Natural killer cell (primary cell): ENCODE data around the gene ATP12A. TPM values are rescaled to one million over a fixed set of nuclear protein-coding genes. Genes with fewer than 3 reads are reported as not detected.

Experiments
- ATAC-seq, 3 donors: fragments of 150-1000 bp in 2 of 3; fragments of 200-7000 bp in 1 of 3; cut with Tn5 transposase; 1 replicate in 1 of 3; 2 replicates in 2 of 3; pipeline ENCODE4 v1.10.0; 2021; ENCODE audit warnings: mild to moderate bottlenecking in 2 of 3, moderate library complexity in 2 of 3
- DNase-seq, 2 donors: peaks; one replicate each; pipeline versions ENCODE4 v3.0.0 to v3.0.0-alpha.2; 2013 to 2021; ENCODE audit warnings: mixed read lengths in 1 of 2
- H3K27ac ChIP-seq: one replicate; pipeline ENCODE4 v1.5.1; 2013; ENCODE audit warnings: mild to moderate bottlenecking, low read length
- H3K27me3 ChIP-seq: one replicate; pipeline ENCODE4 v1.6.1; 2013; ENCODE audit warnings: low read length; ENCODE audit not compliant: control insufficient read depth, insufficient read depth
- H3K36me3 ChIP-seq: one replicate; pipeline ENCODE4 v1.6.1; 2013; ENCODE audit warnings: low read length; ENCODE audit not compliant: control insufficient read depth, insufficient read depth
- H3K4me1 ChIP-seq: one replicate; pipeline ENCODE4 v1.6.1; 2013; ENCODE audit warnings: low read length; ENCODE audit not compliant: control insufficient read depth, insufficient read depth
- H3K4me3 ChIP-seq: one replicate; pipeline ENCODE4 v1.5.1; 2013; ENCODE audit warnings: low read length
- H3K9me3 ChIP-seq: one replicate; pipeline ENCODE4 v1.6.1; 2013; ENCODE audit warnings: low read length; ENCODE audit not compliant: control insufficient read depth, insufficient read depth
- H3K27ac Mint-ChIP-seq, 2 donors: one replicate each; pipeline ENCODE4 v1.8.0; 2022; ENCODE audit warnings: mild to moderate bottlenecking in 2 of 2, mixed read lengths in 2 of 2, moderate library complexity in 1 of 2
- H3K27me3 Mint-ChIP-seq, 2 donors: one replicate each; pipeline ENCODE4 v1.8.0; 2022; ENCODE audit warnings: low read depth in 2 of 2, mixed read lengths in 2 of 2
- H3K36me3 Mint-ChIP-seq: one replicate; pipeline ENCODE4 v1.8.0; 2022; ENCODE audit warnings: mixed read lengths
- H3K4me1 Mint-ChIP-seq, 2 donors: one replicate each; pipeline ENCODE4 v1.8.0; 2022; ENCODE audit warnings: mixed read lengths in 2 of 2
- H3K4me3 Mint-ChIP-seq: one replicate; pipeline ENCODE4 v1.8.0; 2022; ENCODE audit warnings: mild to moderate bottlenecking, moderate library complexity, mixed read lengths
- H3K9me3 Mint-ChIP-seq, 2 donors: one replicate each; pipeline ENCODE4 v1.8.0; 2022; ENCODE audit warnings: mixed read lengths in 2 of 2
- WGBS: methylation state at CpG from one replicate; pipeline ENCODE4 v1.1.7; 2013; ENCODE audit warnings: missing lambda C conversion rate; ENCODE audit not compliant: insufficient coverage; 5-methylcytosine and 5-hydroxymethylcytosine counted together
- intact Hi-C: fragments of 100-400 bp; cut with micrococcal nuclease; formaldehyde crosslinking; loops from one replicate; pipeline ENCODE4 v1.14.2; 2022
- total RNA-seq, 4 donors: library from RNA; stranded (reverse); fragments of 120-200 nt in 1 of 4; gene quantifications; one replicate each; pipeline versions ENCODE4 v1.2.3 to v1.2.4, GENCODE V29; 2013 to 2022
- TF ChIP-seq, protein P1 (sequence below): fragments of 200-600 bp; IDR thresholded peaks from one replicate; pipeline ENCODE4 v1.8.0; 2022; ENCODE audit warnings: antibody characterized with exemption

Gene ATP12A
- total RNA-seq, 3 donors from 2014 or later (not counting 1 experiment from before 2014, with no cell fraction given), result not detected

- no peaks in the 10 kb centered on the region for H3K36me3 ChIP-seq
- Mint-ChIP-seq H3K27ac (no peak overlapping the region), H3K36me3 (no peaks in the 10 kb centered on the region), H3K9me3 (no peaks in the 10 kb centered on the region), H3K4me3 (no peak overlapping the region), H3K27me3 (peaks cover 15 to 17% of the 10 kb centered on the region in 2 donors), H3K4me1 (peaks cover 0 to 5% of the 10 kb centered on the region in 2 donors)
- TF ChIP-seq, protein P1, sequence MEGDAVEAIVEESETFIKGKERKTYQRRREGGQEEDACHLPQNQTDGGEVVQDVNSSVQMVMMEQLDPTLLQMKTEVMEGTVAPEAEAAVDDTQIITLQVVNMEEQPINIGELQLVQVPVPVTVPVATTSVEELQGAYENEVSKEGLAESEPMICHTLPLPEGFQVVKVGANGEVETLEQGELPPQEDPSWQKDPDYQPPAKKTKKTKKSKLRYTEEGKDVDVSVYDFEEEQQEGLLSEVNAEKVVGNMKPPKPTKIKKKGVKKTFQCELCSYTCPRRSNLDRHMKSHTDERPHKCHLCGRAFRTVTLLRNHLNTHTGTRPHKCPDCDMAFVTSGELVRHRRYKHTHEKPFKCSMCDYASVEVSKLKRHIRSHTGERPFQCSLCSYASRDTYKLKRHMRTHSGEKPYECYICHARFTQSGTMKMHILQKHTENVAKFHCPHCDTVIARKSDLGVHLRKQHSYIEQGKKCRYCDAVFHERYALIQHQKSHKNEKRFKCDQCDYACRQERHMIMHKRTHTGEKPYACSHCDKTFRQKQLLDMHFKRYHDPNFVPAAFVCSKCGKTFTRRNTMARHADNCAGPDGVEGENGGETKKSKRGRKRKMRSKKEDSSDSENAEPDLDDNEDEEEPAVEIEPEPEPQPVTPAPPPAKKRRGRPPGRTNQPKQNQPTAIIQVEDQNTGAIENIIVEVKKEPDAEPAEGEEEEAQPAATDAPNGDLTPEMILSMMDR, result no peak
- no peak overlapping the region for H3K27ac ChIP-seq
- peaks cover 3% of the 10 kb centered on the region for H3K27me3 ChIP-seq
- DNase-seq, result no peak
- H3K4me1 ChIP-seq, result peaks cover 8% of the 10 kb centered on the region
- WGBS, result 66% methylated on average over 5 of the region's 6 CpGs
- intact Hi-C loops, result no loop called here
- no peak for ATAC-seq
- H3K4me3 ChIP-seq, result no peak overlapping the region
- no peaks in the 10 kb centered on the region for H3K9me3 ChIP-seq
Measured at GRCh38 chr13:24742294-24742693, 62.1 kb downstream of the ATP12A start.

DNA sequence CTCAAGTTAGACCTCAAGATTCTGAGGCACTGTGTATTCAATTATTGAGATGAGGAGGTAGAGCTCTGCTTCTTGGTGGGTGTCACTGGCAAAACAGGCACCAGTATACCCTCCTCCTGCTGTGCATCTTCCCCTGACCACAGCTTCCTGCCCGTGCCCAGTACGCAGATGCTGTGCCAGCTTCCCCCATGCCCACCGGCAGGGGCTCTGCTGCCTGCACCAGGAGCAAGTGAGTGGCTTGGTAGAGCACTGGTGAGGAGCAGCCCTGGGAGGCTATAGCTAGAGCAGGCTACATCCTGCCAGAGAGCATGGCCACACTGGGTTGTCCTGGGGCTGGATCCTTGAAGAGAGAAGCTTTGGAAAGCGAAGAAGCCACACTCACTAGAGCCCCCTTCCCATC lies 62.8 kb downstream of the ATP12A start:
- intact Hi-C loops, result no loop called here
- H3K9me3 ChIP-seq, result no peaks in the 10 kb centered on the region

DNA sequence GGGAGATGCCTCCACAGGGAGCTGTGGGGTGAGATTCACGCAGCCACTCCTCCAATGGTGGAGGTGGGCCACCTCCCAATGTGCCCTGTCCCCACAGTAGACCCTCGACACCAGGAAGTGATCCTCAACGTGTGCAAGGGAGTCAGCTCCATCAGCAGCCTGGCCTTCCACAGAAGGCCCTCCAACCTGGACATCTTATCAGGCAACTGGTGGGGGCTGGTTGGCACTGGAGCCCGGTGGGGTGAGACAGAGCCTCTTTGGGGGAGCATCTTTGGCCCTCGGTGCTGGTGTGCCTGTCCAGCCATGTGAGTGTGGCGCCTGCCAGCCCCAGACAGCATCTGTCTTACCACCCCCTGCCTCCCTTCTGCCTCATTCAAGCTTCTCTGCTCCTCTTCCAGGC lies 64.0 kb downstream of the ATP12A start:
- TF ChIP-seq, protein P1, result no peak
- intact Hi-C loops, result no loop called here
- peaks cover 7% of the 10 kb centered on the region for H3K27me3 ChIP-seq
- Mint-ChIP-seq H3K36me3 (no peaks in the 10 kb centered on the region), H3K27me3 (peaks cover 27 to 30% of the 10 kb centered on the region in 2 donors), H3K9me3 (no peaks in the 10 kb centered on the region), H3K4me1 (peaks cover 0 to 6% of the 10 kb centered on the region in 2 donors), H3K4me3 (no peak overlapping the region), H3K27ac (no peak overlapping the region)
- no peaks in the 10 kb centered on the region for H3K36me3 ChIP-seq
- DNase-seq (no peak), ATAC-seq (no peak)
- peaks cover 14% of the 10 kb centered on the region for H3K4me1 ChIP-seq
- WGBS, result 82% methylated on average over 6 of the region's 6 CpGs
- no peak overlapping the region for H3K27ac ChIP-seq
- H3K9me3 ChIP-seq, result no peaks in the 10 kb centered on the region
- H3K4me3 ChIP-seq, result no peak overlapping the region

More for the DNA sequence above, 62.8 kb downstream of the ATP12A start:
- Mint-ChIP-seq H3K27ac (no peak overlapping the region), H3K9me3 (no peaks in the 10 kb centered on the region), H3K4me3 (no peak overlapping the region), H3K4me1 (peaks cover 0 to 6% of the 10 kb centered on the region in 2 donors), H3K36me3 (no peaks in the 10 kb centered on the region), H3K27me3 (peaks cover 18 to 22% of the 10 kb centered on the region in 2 donors)
- Histone ChIP-seq H3K36me3 (no peaks in the 10 kb centered on the region), H3K4me3 (no peak overlapping the region), H3K4me1 (peaks cover 14% of the 10 kb centered on the region), H3K27me3 (peaks cover 6% of the 10 kb centered on the region), H3K27ac (no peak overlapping the region)
- WGBS, result 20% methylated on average over 4 of the region's 4 CpGs
- DNase-seq, result no peak
- ATAC-seq, result no peak
- TF ChIP-seq, protein P1, result no peak

DNA sequence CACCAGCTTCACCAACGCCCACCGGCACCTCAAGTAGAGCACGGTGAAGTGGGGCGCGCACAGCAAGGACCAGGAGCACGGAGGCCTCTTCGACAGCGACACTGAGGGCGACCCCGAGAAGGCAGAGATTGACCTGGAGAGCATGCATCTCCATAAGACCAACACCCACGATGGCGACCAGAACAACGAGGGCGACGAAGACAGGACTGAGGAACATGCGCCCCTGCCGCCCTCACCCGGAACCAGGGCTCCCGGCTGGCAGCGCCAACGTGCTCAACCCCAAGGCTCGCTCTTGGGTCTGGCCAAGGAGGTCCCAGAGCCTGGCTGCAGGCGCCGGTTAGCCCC lies 65.3 kb downstream of the ATP12A start:
- no peaks in the 10 kb centered on the region for H3K36me3 ChIP-seq
- Mint-ChIP-seq H3K9me3 (no peaks in the 10 kb centered on the region), H3K4me1 (peaks cover 0 to 6% of the 10 kb centered on the region in 2 donors), H3K4me3 (no peak overlapping the region), H3K27ac (no peak overlapping the region), H3K27me3 (peaks cover 33 to 39% of the 10 kb centered on the region in 2 donors), H3K36me3 (no peaks in the 10 kb centered on the region)
- intact Hi-C loops, result no loop called here
- whole genome bisulfite sequencing, result 38% methylated on average over 24 of the region's 24 CpGs
- H3K27ac ChIP-seq, result no peak overlapping the region
- no peaks in the 10 kb centered on the region for H3K9me3 ChIP-seq
- H3K4me3 ChIP-seq, result no peak overlapping the region
- no peak for ATAC-seq
- no peak for DNase-seq
- peaks cover 14% of the 10 kb centered on the region for H3K4me1 ChIP-seq
- peaks cover 7% of the 10 kb centered on the region for H3K27me3 ChIP-seq
- TF ChIP-seq, protein P1, result no peak
